A549 (cell line): Measurements from ENCODE around the gene GCHFR.

Experiments
- BHLHE40 ChIP-seq: IDR thresholded peaks from 2 replicates; pipeline ENCODE4 v1.6.1; 2012; ENCODE audit warnings: low read depth, low read length, inconsistent platforms
- FOXS1 ChIP-seq: fragments of 250-450 bp; sonication (Bioruptor Pico); IDR thresholded peaks from 2 replicates; pipeline ENCODE4 v1.5.0; 2020; ENCODE audit warnings: mild to moderate bottlenecking, moderate library complexity
- HMGXB4 ChIP-seq: fragments of 250-450 bp; sonication (Bioruptor Pico); IDR thresholded peaks from 2 replicates; pipeline ENCODE4 v1.5.0; 2021; ENCODE audit warnings: mild to moderate bottlenecking, moderate library complexity, borderline replicate concordance
- MAFK ChIP-seq: fragments of 450-650 bp; IDR thresholded peaks from 2 replicates; pipeline ENCODE4 v1.6.1; 2014; ENCODE audit not compliant: partially characterized antibody
- MAZ ChIP-seq: fragments of 150-350 bp; IDR thresholded peaks from 2 replicates; pipeline ENCODE4 v1.6.1; 2014; ENCODE audit warnings: antibody characterized with exemption, low read depth, low read length, borderline replicate concordance
- RAD21 ChIP-seq, 2 experiments: fragments of >200 bp in 1 of 2; sonication (Bioruptor Twin) in 1 of 2; formaldehyde crosslinking in 1 of 2; IDR thresholded peaks in 1 of 2; conservative IDR thresholded peaks in 1 of 2; 2 replicates in 1 of 2; 3 replicates in 1 of 2; pipeline ENCODE4 v1.6.1; 2012 to 2018; ENCODE audit warnings: inconsistent platforms in 1 of 2
- RARB ChIP-seq: fragments of 250-450 bp; sonication (Bioruptor Pico); IDR thresholded peaks from 2 replicates; pipeline ENCODE4 v1.8.0; 2021; ENCODE audit warnings: mild to moderate bottlenecking, moderate library complexity
- RCOR1 ChIP-seq: fragments of 150-350 bp; IDR thresholded peaks from 2 replicates; pipeline ENCODE4 v1.6.1; 2014; ENCODE audit warnings: antibody characterized with exemption, low read length, low read depth
- SREBF2 ChIP-seq: fragments of 450-650 bp; IDR thresholded peaks from 2 replicates; pipeline ENCODE4 v1.6.1; 2014; ENCODE audit warnings: mild to moderate bottlenecking, moderate library complexity
- TP53 ChIP-seq: fragments of 250-450 bp; sonication (Bioruptor Pico); IDR thresholded peaks from 2 replicates; pipeline ENCODE4 v1.5.0; 2021; ENCODE audit warnings: mild to moderate bottlenecking, moderate library complexity
- USF2 ChIP-seq: fragments of 450-650 bp; IDR thresholded peaks from 2 replicates; pipeline ENCODE4 v1.6.1; 2014; ENCODE audit warnings: antibody characterized with exemption
- TF ChIP-seq, protein P1 (sequence below): fragments of >200 bp; sonication (Bioruptor Twin); formaldehyde crosslinking; IDR thresholded peaks from 3 replicates; pipeline ENCODE4 v1.5.1; 2016
- TF ChIP-seq, protein P2 (sequence below): IDR thresholded peaks from 2 replicates; pipeline ENCODE4 v1.6.1; 2012

DNA sequence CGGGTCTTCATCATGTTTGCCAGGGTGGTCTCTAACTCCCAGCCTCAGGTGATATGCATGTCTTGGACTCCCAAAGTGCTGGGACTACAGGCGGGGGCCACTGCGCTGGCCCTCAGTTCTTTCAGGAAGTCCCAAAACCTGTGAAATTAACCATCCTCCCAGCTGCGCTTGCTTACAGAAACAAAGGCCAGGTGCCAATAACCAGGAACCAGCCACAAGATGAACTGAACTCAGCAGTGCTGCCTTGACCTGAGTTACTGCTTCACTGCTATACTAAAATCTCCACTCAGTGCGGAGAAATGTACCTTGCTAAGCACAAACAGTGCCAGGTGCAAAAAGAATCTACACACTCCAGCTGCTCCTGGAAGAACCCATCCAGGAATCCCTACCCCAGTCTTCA, 3.9 kb upstream of the GCHFR start:
- TF ChIP-seq MAZ (no peak), SREBF2 (no peak), MAFK (no peak), USF2 (no peak), RCOR1 (no peak), BHLHE40 (no peak), RAD21 (conservative IDR thresholded peaks at IDR 0.05 in 1 of 2, IDR thresholded peaks at IDR 0.05 in 1 of 2) (no peak), TP53 (CRISPR knock-in tag) (no peak), RARB (CRISPR knock-in tag) (no peak), FOXS1 (CRISPR knock-in tag) (no peak), HMGXB4 (no peak)
- TF ChIP-seq, protein P1, sequence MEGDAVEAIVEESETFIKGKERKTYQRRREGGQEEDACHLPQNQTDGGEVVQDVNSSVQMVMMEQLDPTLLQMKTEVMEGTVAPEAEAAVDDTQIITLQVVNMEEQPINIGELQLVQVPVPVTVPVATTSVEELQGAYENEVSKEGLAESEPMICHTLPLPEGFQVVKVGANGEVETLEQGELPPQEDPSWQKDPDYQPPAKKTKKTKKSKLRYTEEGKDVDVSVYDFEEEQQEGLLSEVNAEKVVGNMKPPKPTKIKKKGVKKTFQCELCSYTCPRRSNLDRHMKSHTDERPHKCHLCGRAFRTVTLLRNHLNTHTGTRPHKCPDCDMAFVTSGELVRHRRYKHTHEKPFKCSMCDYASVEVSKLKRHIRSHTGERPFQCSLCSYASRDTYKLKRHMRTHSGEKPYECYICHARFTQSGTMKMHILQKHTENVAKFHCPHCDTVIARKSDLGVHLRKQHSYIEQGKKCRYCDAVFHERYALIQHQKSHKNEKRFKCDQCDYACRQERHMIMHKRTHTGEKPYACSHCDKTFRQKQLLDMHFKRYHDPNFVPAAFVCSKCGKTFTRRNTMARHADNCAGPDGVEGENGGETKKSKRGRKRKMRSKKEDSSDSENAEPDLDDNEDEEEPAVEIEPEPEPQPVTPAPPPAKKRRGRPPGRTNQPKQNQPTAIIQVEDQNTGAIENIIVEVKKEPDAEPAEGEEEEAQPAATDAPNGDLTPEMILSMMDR, result no peak
- TF ChIP-seq, protein P2, sequence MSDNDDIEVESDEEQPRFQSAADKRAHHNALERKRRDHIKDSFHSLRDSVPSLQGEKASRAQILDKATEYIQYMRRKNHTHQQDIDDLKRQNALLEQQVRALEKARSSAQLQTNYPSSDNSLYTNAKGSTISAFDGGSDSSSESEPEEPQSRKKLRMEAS, result no peak
